HG03045 (cell line): ENCODE results near the gene PELI2.

ENCODE experiments used
- ATAC-seq: cut with Tn5 transposase; IDR thresholded peaks from one replicate; pipeline ENCODE4 v1.9.1; 2021; ENCODE audit warnings: mild to moderate bottlenecking, moderate library complexity; ENCODE audit not compliant: unreplicated experiment

PELI2 gene

DNA sequence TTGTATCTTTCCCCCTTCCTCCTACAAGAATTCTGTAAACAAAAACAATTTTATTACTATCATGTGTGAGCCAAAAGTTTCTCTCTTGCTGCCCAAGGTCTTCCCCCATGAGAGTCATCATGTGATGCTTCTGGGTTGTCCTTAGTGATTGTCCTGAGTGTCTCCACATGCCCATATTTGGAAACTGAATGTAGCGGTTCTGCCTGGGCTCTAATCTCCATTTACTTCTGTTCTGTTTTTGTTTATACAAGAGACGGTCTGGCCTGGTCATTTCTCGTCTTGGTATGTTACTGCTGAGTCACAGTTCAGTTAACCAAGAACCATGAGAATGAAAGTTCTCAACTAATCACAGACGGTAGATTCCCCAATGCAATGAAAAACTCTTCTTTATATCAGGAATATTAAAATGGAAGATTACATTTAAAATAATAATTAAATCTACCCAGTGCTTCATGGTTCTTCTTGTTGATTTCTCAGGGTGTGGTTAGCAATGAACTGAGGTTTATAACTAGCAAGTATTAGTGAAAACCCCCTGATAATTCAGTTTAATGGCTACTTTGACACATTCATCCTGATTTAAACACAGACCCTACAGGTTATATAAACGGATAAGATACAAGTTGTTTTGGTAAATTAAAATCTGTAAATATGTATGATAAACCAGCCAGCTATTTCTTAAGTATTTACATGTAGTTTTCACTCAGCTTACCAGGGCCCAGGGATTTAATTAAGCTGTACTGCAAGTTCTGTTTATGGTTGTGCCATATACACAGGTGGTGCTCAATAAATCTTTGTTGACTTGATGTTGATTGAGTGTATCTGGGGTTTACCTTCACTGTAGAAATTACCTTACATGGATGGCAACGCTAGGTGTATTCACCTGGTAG, 81.1 kb downstream of the PELI2 start:
- no peak for ATAC-seq

DNA sequence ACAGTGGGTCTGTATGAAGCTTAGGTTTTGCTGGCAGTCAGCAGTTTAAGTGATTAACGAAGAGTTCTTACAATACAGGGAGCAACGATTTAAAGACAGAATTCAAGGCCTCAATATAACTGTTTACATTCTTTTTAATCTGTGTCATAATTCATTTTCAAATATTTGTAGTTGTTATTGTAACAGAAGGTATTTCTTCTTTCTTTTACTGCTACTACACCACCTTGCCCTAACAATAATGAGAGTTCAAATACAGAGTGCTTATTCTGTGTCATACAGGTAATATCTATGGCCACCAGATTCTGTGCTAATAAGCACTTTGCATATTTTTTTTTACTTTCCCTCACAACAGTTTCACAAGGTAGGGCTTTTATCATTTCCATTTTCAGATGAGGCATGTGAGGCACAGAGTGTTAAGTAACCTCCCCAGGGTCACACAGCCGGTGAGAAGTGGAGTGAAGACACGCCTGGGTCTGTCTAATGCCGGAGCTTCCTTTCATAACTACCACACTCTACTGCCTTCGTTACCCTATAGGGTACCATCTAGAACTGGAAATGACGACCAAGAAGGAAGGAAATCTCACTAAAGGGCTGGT, 81.9 kb downstream of the PELI2 start:
- peak; percentile 55 for ATAC-seq

DNA sequence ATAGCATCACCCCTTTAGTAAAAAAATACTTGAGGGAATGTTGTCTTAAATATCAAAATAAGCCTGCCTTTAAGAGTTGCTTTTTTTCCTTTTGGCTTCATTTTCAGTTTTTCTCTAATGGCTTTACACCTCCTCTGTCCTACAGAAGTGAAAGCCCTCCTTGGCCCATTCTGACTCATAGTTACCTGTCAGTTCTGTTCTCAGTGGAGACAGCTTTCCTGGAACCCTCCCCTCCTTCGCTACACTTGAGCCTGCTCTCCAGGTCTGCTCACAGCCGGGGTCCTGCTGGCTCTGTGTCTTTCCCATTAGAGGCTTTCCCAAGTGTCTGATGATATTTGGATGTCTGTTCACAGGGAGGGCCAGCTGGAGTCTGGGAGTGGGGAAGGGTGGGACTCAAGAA, 84.0 kb downstream of the PELI2 start:
- ATAC-seq, result no peak

DNA sequence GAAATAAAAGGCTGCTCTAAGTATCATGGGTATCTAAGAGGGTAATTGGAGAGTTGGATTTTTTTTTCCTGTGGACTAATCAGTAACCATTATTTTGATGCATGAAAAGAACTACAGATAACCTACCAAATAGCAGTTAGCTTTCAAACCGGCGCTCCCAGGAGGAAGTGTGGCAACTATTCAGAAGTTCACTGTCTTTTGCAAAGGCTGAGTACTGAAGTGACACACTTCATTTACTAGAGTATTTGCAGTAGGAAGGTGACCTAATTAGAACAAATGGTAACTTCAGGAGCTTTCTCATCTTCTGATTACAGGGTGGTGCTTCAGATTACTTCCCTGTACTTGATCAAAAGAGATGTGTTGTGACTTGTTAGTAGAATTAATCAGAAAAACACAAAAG, 87.7 kb downstream of the PELI2 start:
- ATAC-seq, result no peak

DNA sequence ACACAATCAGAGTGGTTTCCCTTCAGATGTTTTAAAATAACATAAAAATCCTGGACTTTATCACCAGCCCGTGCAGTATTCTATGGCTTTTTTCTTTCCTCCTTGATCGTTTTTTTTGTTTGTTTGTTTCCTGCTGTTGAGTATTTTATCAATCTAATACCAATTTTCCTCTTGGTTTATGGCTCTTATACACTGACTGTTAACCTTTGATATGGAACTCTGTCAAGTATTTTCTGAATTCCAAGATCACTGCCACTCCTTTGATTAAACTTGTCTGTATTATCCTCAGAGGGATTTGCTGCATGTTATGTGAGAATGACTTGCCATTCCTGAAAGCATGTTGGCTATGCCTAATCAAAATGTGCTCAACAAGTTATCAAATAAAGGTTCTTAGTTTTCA, 88.4 kb downstream of the PELI2 start:
- no peak for ATAC-seq

DNA sequence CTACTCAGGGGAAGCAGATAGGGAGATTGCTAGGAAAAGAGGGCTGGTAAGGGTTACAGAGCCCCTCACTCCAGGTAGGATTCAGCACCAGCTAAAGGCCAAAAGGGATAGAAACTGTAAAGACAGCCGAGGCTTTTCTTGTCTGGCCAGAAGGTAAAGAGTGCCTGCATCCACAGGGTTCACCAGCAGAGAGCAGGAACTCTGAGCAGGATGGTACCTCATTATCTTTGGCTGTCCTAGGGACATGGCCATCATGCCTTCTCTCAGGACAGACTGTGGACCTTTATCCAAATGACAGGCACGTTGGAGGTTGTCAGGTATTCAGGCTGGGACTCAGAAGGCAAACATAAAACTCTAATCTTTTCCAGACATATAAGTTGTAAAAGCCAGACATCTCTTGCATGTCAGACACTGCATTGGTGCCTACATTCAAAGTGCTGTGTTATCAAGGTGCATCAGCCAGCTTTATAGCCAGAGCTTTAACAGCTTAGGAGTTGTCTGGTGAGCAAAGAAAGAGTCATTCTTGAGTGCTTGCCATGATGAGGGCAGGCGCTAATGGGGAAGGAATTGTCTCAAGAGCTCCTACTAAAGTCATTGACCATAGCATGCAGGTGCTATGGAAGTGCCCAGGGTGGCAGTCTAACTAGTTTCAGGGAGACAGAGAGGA, 89.5 kb downstream of the PELI2 start:
- no peak for ATAC-seq

DNA sequence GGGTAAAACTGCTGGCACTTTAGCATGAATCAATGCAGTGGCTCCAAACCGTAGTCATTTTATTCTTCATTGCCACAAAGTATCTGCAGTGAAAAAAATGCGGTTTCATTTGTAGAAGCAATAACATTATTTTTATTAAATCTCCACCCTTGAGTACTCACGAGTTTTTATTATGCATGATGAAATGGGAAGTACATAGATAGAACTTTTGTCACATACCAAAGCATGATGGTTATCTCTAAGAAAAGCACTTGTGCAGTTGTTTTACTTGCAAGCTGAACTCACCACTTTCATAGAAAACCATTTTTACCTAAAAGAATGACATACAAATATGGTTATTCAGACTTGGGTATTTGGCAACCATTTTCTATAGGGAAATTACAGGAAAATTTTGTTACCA, 90.3 kb downstream of the PELI2 start:
- ATAC-seq, result no peak

DNA sequence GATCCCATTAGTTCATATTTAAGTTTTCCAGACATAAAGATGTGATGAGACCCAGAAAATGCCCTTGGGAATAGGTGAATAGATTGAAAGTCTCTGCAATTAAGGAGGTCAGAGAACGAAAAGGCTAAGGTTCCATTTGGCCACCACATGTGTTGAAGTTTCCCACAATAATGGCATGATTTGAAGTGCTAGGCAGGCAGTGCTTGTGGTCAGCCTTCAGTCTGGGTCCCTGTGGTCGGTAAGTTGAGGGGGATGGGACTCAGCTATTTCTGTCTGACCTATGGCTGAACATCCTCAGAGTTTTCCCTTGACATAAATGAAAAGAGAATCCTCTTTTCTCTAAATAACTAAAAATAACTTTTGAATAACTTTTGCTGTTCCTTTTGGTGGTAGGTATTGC, 92.4 kb downstream of the PELI2 start:
- no peak for ATAC-seq

DNA sequence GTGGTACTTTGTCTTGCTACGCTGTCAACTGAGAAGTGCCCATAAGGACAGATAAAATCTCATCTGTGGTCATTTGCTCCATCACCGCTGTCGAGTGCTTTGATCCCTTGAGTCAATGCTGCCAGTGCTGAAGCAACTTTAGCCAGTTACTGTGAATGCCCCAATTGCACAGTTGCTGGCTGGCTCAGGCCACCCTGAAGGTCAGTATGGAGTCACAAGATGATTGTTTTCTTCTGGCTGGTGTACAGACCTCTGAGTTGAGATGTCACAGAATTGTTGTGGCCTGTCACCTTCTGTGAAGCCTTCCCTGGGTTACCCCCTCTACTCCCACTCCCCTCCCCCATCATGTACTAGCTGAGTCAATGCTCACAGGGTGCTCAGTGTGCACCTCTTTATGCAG, 92.9 kb downstream of the PELI2 start:
- no peak for ATAC-seq

DNA sequence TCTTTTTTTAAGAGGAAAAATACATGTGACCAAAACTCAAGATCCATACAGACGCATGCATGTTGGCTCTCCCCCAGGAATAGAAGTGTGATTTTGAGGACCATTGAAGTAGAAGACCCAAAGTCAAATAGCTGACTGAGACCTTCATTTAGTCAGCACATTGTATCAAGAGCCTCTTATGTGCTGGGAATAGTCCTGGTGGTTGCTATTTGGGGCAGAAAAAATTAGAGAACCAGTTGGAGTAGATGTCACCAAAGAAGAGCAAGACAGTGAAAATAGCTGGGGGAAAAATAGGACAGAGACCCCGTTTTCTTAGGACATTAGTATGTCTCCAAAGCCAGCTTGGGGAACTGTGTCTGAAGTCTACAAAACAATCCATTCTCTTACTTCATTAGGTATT, 93.6 kb downstream of the PELI2 start:
- no peak for ATAC-seq

DNA sequence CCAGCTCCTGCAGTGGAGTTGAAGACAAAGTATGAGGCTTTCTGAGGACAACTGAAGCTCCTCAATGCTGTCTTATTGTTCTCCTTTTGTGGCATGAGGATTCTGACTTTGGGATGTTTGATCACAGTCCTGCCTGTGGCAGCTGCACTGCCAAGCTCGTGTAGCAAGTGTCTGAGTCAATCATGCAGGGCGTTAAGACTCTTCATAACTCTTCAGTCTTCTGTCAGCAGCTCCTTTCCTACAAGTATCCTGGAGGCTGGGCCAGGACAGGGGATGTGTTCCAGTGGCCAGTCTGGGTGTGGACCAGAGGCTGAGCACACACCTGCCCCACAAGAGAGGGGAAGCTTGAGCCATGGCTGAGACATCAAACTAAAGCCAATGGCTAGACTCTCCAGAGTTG, 94.3 kb downstream of the PELI2 start:
- no peak for ATAC-seq

DNA sequence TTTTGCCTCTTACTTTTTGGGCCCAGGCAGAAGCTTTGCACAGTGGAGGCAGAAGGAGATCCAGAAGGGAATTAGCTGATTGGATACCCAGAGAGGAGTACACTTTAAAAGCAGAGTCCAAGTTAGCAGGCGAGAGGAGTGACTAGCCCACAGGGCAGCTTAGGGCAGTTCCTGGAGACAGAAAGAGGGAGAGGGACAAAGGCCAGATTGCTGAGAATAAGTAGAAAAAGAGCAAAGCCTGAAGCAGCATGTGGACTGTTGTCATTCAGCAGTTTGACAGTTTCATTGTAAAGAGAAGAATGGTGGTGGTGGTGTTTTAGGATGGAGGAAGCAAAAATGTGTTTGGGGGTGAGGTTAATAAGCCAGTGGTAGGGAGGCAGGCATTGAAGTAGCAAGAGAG, 95.1 kb downstream of the PELI2 start:
- ATAC-seq, result no peak

DNA sequence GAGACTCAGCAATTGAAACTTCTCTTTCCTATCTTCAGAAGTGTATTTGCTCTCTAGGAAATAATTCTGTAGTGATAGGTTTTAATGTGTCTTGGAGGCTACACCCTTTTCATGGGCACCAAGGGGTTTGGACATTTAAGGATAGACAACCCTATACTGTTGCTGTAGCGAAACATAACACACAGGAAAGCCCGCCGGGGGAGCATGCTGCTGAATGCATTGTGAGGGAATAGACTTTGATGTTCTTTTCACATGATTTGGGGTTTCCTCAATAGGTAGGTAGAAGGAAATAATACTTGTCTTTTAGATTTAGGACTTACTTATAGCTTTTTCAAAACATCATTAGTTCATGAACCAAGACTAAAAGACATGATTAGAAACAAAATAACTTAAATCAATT, 97.0 kb downstream of the PELI2 start:
- ATAC-seq, result no peak

DNA sequence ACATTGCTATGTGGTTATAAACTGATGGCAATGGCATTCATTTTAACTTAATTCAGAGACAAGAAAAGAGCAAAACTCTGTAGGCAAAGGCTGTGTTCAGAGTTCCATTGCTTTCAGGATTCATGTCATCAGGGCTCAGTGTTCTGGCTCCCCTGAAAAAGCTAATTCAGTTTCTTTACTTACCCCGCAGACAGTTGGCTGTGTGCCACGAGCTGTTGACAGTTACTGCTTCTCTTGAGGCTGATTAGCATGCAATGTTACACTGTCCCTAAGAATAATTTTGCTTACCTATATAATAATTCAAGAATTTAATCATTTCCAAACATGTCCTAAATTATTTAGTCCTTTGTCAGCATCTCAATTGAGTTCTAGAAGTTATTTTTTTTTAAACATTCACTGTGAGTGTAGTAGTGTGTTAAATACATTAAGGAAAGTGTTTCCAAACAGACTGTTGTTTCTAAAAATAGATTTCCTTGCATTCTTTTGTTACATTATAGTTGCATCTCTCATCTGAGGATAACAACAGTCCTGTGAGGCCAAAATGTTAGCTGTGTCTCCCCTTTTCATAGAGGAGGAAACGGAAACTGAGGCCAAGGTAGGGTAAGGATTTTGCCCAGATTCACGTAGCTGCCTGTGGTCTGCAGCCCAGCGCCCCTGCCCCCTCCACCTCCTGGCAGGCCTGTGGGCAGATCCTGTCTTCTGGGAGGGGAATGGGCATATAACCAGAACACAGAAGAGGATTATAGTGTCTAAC, 98.6 kb downstream of the PELI2 start:
- no peak for ATAC-seq

DNA sequence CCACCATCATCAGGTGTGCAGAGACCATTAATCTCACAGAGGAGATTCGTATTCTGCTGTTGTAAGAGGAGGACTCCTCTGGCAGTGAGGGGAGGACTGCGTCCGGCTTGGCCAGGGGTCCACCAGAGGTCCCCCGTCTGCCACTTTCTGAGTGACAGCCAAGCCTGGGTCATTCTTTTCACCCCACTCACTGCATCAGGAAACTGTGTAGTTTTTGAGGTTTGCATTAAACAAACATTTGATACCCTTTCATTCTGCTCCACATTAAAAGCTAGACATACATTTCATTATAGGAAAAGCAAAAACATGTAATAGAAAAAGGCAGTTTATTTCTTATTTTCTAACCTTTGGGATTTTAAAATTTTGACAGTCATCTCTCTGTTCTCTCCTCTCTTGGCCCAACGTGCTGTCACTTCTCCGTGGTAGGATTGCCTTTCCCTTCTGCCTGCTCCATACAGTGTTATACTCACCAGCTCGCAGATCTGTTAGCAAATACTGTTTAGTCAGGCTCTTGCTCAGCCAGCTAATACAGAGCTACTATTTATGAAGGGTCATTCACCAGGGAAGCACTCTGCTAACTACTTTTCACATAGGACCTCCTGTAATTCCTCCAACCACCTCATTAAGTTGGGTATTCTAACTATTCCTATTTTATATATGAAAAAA, 99.3 kb downstream of the PELI2 start:
- no peak for ATAC-seq

DNA sequence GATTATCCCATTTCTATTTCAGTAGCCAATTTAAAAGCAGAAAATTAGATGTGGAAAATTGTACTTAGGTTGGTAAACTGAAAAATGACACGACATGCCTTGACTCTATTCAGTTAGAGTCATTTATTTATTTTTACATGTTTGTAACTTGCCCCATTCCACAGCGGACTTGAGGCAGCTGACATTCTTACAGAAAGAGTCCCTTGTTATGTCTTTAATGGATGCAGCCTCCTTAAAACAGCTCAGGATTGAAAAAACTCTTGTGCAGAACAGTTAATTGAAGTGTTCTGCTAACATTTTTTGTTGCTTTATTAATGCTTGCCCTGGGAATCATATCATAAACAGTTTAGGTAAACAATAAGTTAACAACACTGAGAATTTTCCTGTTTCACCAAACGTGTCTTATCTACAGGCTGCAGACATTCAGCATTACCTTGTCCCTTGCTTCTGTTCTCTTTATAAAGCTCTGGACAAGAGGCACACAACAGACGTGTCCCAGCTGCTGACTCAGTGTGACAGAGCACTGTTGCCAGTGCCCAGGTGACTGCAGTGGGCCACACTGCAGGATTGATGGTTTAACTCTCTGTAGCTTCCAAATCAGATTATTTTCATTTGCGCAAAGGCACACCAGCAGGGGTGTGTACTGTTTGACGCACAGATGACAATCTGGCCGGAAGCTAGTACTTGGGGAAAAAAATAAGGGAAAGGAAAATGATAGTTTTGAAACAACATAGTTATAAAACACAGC, 101.6 kb downstream of the PELI2 start:
- no peak for ATAC-seq

DNA sequence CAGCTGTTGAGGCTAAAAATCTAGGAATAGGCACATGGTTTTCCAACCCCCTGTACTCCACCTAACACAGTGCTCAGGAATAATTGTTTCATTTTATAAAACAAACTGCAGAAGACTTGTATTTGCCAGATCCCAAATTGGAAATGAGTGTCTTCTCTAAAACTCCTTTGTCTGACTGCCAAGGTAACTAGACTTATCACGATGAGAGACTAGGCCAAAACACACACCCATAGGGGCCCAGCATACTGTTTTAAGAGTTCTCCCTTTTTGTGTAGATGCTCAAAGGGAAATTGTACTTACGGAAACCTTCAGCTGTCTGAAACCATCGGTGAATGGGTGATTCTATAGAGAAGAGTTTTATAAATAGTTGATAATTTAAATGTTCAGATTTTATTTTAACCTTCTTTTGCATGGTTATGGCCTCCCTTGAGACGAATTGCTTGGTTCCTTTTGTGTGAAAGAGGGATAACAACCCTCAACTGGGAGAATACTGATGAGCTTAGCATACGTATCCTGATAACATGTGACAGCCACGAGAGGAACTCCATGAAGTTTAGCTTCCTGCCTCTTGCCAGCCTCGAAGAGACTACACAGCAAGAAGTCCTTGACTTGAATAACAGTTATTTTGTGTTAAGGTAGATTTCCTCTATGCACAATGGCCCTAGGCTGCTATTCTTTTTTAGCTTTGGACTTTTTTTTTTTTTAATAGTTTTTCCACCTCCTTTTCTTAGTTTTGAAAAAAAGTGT, 103.3 kb downstream of the PELI2 start:
- no peak for ATAC-seq

DNA sequence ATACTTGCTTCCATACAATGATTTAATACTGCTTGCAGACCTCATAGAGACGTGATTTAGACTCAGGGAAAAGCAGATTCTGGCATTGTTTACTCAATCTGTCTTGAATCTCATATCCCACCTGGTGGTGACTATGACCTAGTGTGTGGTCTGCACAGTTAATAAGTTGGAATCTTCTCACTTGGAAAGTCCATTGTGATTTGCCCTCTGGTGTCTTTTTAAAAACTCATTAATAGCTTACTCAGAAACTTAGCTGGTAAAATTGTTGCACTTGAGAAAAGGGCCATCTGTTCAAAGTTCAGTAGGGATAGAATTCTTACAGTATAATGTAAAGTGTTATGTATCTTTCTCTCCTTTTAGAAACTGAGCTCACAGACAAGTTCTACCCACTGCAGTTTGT, 106.0 kb downstream of the PELI2 start:
- ATAC-seq, result no peak
